NCI-H2029 treated with DMSO at 0.1 percent for 48 hours (cell line): Measurements from ENCODE around the gene BRCA1.
"Not testable (repeated sequence)": the region's sequence is repeated elsewhere in the genome, so short reads cannot be mapped to it uniquely, and the experiment has no call there.

Experiments
- DNase-seq: peaks from one replicate; lab custom pipeline; 2025; lab: John Stamatoyannopoulos, UW

Gene BRCA1

GRCh38 chr17:43069368-43069898, 55.7 kb downstream of the BRCA1 start:
- DNase-seq = no peak

DNA sequence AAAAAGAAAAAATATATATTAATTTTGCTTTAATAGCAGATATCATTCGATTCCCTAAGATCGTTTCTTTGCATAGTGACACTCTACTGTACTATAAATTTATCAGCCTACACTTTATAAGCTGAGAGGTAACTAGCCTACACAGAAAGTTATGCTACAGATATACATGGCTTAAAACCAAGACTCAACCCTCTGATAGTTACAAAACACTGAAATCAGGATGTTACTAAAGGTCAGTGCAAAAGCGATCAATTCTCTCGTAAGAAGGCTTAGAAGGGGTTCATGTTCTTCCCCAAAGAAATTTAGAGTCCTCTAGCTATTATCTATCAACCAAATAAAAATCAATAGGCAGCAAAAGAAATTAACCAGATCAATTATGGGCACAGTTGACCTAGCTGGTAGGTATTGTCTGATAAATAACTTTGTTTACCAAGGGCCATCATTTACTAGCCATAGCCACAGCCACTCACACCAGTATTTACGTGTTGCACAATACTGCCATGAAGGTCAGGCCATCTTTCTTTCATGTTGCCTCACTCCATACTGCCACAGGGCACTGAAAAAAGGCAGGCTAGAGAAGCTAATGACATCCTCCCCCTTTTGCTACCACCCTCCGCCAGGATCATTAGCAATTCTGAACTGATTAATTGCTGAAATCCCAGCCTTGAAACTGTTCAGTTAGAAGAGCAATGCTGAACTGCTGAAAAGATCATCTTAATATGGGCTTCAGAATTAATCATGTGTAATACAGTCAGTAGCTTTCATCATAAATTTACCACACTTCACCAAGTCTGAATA, 56.4 kb downstream of the BRCA1 start:
- no peak for DNase-seq

- no peak for DNase-seq
Measured at GRCh38 chr17:43062984-43063638, 62.1 kb downstream of the BRCA1 start.

- no peak for DNase-seq
Measured at GRCh38 chr17:43056051-43056450, 69.1 kb downstream of the BRCA1 start.

- not testable (repeated sequence) for DNase-seq
Measured at GRCh38 chr17:43053008-43053407, 72.2 kb downstream of the BRCA1 start.

DNA sequence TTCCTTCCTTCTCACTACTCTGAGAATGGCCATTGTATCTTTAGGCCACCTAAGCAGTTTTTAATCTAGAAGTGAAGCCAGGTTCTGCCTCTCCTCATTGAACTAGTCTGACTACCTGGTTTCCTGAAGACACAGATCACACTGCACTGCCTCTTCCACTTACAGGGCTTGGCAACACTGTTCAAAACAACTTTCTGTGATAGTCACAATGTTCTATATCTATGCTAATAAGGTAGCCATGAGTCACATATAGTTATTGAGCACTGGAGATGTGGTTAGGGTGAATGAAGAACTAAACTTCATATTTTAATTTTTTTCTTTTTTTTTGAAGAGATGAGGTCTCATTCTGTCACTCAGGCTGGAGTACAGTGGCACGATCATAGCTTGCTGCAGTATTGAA, 73.2 kb downstream of the BRCA1 start:
- DNase-seq = no peak

DNA sequence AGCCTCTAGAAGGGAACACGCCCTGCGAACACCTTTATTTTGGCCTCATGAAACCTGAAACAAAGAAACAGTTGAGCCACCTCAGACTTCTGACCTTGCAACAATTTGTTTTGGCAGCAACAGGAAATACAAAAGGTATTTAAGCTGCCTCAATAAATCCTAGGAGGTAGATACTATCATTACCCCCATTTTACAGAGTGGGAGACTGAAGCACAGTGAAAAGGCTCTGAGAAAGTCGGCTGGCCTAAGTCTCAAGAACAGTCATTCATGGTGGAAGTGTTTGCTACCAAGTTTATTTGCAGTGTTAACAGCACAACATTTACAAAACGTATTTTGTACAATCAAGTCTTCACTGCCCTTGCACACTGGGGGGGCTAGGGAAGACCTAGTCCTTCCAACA, 81.1 kb downstream of the BRCA1 start:
- no peak for DNase-seq

DNA sequence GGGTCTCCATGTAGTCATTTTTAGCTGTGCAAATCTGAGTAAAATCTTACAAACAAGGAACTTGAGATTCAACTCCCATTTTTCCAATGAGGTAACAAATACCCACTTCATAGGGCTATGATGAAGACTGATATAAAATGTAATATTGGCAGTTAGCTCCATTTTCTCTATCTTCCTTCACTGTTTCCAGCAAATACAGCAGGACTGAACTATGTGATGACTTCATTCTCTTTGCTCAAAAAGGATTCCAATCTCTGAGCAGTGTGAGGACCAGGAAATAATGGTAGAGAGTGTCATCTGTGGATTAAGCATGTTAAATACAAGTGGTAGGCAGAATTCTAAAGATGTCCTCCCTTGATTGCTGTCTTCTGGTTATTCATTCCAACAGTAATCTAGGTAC, 81.9 kb downstream of the BRCA1 start:
- DNase-seq = no peak

DNA sequence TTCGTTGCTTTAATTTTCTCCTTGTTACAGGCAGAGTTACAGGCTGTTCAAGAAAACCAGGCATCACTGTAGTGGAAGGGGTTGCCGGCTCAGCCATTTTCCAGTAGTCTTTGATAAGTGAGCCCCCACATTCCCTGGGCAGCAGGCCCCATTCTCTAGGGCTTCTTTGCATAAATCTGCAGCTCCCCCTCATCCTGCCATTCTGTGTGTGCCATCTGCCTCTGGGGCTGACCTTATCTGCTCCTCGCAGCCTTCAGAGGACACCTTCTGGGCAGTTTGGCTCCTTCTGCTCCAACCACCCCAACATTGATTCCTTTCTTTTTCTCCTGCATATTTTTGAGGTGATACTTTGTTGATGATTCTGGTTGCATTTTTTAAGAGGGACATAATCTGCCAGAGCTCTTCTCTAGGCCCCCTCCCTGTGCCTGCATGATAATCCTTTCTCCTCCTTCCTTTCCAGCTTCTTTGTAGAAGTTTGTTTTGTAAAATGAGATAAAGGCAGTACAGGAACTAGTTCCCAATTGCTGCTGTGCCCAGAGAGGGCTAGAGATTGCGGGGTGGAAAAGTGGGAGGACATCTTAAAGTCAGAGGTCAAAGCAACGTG, 83.0 kb downstream of the BRCA1 start:
- DNase-seq = no peak

DNA sequence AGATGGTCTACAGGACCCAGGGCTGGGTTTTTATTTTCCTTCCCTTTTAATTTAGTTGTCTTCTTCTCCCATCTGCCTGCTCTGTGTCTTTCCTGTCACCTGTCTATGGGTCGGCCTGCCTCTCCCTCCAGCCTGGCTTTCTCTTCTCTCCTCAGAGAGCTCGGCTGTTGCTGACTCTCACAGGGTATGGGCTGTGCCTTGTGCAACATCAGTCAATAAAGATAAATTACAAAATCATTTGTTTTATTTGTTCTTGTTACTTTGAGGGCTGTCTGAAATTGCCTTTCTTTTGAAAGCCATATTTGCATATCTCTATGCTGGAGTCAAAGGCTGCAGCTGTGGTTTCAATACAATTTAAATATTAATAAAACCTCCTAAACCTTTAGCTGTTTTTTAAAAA, 84.5 kb downstream of the BRCA1 start:
- no peak for DNase-seq

GRCh38 chr17:43039646-43040045, 85.5 kb downstream of the BRCA1 start:
- no peak for DNase-seq

DNA sequence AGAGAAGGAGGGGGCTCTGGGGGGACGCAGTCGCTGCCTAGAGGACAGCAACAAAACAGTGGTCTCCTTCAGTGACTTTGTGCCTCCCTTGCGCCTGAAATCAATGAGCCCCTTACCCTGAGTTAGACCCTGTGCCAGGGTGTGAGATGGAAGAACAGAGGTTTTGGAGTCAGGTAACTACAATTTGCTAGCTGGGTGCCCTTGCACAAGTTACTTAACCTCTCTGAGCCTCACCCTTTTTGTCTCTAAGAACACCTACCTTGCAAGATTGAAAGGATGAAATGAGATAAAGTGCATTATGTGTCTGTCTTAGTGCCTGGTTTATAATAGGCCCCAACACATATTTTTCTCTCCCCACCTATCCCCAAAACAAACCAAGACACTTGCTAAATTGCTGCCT, 90.3 kb downstream of the BRCA1 start:
- no peak for DNase-seq

DNA sequence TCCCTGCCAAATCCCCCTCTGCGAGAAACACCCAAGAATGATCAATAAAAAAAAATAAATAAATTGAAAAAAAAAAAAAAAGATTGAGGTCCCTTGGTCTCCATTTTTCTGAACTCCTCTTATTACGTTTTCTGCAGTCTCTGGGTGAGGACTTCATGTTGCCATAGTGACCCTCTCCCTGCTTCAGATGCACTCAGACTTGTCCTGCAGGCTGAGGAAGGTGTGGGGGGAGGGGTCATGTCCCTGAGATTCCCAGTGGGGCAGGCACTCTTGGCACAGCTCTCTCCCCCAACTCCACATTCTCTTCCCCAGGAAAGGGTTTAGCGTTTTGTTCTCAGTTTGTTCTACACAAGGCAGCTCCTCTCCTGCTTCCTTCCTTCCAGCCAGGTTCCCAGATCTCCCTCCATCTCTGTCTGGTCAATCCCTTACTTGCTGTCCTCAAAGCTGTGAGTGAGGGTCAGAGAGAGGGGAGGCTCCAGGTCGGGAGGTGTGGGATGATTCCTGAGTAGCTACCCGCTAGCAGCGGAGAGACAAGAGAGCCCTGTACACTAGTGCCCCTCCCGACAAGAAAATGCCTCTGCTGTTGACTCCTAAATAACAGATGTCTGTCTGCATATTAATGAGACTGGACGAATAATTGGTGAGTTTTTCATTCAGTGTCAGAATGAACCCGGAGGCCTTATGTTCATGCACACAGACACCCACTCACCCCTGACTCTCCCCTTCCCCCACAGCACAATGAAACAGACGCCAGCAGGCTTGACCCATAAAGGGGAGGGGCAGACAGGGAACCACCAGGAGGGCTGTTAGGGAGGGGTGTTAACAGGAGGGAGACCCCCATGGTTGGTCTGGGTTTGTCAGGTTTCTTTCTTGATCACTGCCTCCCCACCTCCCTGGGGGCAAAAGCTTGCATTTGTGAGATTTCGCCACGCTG, 90.9 kb downstream of the BRCA1 start:
- DNase-seq = no peak

GRCh38 chr17:43031666-43032065, 93.5 kb downstream of the BRCA1 start:
- DNase-seq = no peak

GRCh38 chr17:43030137-43030767, 94.9 kb downstream of the BRCA1 start:
- no peak for DNase-seq

DNA sequence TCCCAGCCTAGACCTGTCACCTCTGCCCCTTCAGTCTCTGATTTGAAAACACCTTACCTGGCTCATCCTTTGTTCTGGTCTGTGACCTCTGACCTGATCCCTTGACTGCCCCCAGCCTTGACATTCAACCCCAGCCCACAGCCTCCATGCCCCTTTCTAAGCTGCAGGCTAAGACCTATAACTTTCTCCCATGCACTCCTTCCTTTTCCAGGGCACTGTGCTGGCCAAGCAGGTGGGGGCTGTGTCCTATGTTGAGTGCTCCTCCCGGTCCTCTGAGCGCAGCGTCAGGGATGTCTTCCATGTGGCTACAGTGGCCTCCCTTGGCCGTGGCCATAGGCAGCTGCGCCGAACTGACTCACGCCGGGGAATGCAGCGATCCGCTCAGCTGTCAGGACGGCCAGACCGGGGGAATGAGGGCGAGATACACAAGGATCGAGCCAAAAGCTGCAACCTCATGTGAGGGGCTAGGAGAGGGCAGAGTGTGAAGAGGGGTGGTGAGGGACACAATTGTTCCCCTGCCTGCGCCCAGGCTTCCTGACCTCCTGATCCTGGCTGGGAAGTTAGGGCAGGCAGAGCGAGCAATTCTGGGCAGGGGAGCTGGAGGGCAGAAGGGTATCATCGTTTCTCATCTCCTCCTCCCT, 96.8 kb downstream of the BRCA1 start:
- no peak for DNase-seq

DNA sequence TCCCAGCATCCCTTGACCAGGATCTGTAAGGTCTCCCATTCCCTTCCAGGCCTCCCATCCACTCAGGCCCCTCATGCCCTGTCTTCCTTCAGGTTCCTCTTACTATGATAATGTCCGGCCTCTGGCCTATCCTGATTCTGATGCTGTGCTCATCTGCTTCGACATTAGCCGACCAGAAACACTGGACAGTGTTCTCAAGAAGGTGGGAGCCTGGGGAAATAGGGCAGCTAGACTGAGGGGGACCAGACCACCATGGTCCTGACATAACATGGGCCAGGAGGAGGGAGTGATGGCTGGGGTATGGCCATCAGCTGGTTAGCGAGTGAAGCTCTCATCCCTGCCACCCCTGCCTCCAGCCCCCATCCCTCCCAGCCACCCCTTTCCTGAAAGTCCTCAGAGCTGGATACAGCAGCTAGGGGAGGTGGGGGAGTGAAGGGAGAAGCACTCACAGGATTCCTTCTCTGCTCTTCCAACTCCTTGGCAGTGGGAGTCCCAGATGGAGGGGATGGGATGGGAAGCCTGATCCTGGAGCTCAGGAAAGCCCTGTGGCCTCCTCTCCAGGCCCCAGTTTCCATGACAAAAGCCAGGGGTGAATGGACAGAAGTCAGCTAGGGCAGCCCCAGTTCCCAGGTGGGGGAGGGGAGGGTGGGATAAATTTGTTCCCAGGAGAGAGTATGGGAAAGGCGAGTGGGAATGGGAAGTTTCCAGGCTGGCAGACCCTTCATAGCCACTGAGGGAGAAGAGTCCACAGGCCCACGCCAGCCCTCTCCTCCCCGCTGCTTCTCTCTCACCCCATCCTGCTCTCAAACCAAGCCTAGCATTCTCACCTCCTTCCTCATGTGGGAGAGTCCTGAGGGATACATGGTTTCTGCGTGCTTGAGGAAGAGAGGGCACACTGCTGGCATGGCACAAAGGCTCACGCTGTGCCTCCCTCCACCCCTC, 97.8 kb downstream of the BRCA1 start:
- DNase-seq = no peak

GRCh38 chr17:43026595-43026994, 98.6 kb downstream of the BRCA1 start:
- no peak for DNase-seq

GRCh38 chr17:43025766-43026537, 99.2 kb downstream of the BRCA1 start:
- DNase-seq = no peak
